Measurements from ENCODE around the gene PKN2. TPM values are rescaled to one million over a fixed set of nuclear protein-coding genes. Genes with fewer than 3 reads are reported as not detected.
A peak's percentile ranks its signal among the peaks of the same experiment; 100 is the strongest.

PKN2 gene
- total and polyA plus RNA-seq, 9 of the 15 experiments (the other 6 are each of a cell fraction or from before 2014, with no cell fraction given): 4.5 to 25.3 (median 19.2) TPM

GRCh38 chr1:88683541-88684481, at the start of gene PKN2 (continued):
- TF ChIP-seq RBM15 (IDR thresholded peaks at IDR 0.05; ENCODE audit: insufficient read depth, low read length) (no peak), ELK3 (CRISPR knock-in tag; IDR thresholded peaks at IDR 0.05) (no peak), MCM5 (IDR thresholded peaks at IDR 0.05; ENCODE audit: low read depth) (no peak), U2AF2 (optimal IDR thresholded peaks at IDR 0.05; ENCODE audit: low read depth, low read length) (no peak), ZNF324 (CRISPR knock-in tag; IDR thresholded peaks at IDR 0.05) (no peak), ZNF124 (CRISPR knock-in tag; IDR thresholded peaks at IDR 0.05) (no peak), MAZ (CRISPR knock-in tag; conservative IDR thresholded peaks at IDR 0.05 in 1 of 2, IDR thresholded peaks at IDR 0.05 in 1 of 2) (peak; percentile 84 to 93), STAT5A (IDR thresholded peaks at IDR 0.05; ENCODE audit: borderline replicate concordance, low read length) (no peak), BCOR (IDR thresholded peaks at IDR 0.05) (0 out of 2 replicates have a peak, but pooled peaks have one; percentile 10), NBN (IDR thresholded peaks at IDR 0.05; ENCODE audit: low read depth) (peak; percentile 92), CHCHD3 (CRISPR knock-in tag; IDR thresholded peaks at IDR 0.05) (no peak), SUPT5H (IDR thresholded peaks at IDR 0.05) (peak; percentile 94), TCF7L2 (IDR thresholded peaks at IDR 0.05; ENCODE audit: low read depth, low read length) (no peak), RBFOX2 (IDR thresholded peaks at IDR 0.05; ENCODE audit: low read depth, low read length) (peak; percentile 95), HMBOX1 (IDR thresholded peaks at IDR 0.05) (peak; percentile 95), SIRT6 (IDR thresholded peaks at IDR 0.05; ENCODE audit: low read depth, low read length) (no peak), PTRF (tag; IDR thresholded peaks at IDR 0.05) (no peak), ZNF282 (CRISPR knock-in tag; IDR thresholded peaks at IDR 0.05) (no peak)
- TF ChIP-seq, protein P1, sequence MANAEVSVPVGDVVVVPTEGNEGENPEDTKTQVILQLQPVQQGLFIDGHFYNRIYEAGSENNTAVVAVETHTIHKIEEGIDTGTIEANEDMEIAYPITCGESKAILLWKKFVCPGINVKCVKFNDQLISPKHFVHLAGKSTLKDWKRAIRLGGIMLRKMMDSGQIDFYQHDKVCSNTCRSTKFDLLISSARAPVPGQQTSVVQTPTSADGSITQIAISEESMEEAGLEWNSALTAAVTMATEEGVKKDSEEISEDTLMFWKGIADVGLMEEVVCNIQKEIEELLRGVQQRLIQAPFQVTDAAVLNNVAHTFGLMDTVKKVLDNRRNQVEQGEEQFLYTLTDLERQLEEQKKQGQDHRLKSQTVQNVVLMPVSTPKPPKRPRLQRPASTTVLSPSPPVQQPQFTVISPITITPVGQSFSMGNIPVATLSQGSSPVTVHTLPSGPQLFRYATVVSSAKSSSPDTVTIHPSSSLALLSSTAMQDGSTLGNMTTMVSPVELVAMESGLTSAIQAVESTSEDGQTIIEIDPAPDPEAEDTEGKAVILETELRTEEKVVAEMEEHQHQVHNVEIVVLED (CRISPR knock-in tag; IDR thresholded peaks at IDR 0.05): peak; percentile 69
- TF ChIP-seq, protein P2, sequence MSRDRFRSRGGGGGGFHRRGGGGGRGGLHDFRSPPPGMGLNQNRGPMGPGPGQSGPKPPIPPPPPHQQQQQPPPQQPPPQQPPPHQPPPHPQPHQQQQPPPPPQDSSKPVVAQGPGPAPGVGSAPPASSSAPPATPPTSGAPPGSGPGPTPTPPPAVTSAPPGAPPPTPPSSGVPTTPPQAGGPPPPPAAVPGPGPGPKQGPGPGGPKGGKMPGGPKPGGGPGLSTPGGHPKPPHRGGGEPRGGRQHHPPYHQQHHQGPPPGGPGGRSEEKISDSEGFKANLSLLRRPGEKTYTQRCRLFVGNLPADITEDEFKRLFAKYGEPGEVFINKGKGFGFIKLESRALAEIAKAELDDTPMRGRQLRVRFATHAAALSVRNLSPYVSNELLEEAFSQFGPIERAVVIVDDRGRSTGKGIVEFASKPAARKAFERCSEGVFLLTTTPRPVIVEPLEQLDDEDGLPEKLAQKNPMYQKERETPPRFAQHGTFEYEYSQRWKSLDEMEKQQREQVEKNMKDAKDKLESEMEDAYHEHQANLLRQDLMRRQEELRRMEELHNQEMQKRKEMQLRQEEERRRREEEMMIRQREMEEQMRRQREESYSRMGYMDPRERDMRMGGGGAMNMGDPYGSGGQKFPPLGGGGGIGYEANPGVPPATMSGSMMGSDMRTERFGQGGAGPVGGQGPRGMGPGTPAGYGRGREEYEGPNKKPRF (IDR thresholded peaks at IDR 0.05; ENCODE audit: low read depth, low read length): no peak
- TF ChIP-seq, protein P3, sequence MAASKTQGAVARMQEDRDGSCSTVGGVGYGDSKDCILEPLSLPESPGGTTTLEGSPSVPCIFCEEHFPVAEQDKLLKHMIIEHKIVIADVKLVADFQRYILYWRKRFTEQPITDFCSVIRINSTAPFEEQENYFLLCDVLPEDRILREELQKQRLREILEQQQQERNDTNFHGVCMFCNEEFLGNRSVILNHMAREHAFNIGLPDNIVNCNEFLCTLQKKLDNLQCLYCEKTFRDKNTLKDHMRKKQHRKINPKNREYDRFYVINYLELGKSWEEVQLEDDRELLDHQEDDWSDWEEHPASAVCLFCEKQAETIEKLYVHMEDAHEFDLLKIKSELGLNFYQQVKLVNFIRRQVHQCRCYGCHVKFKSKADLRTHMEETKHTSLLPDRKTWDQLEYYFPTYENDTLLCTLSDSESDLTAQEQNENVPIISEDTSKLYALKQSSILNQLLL (CRISPR knock-in tag; IDR thresholded peaks at IDR 0.05; ENCODE audit: borderline replicate concordance): no peak

All from K562 (cell line).